ENCODE data around the gene GRM7.

Gene GRM7

GRCh38 chr3:7340795-7341194 lies 479.9 kb downstream of the GRM7 start:
- H3K36me3 ChIP-seq (replicated peaks; ENCODE audit: insufficient read depth, low read length): no peaks in the 10 kb centered on the region
- H3K9ac ChIP-seq (ENCODE audit: low read length): no peak overlapping the region
- TF ChIP-seq EZH2 (optimal IDR thresholded peaks at IDR 0.05; ENCODE audit: low read depth, low read length): no peak
- TF ChIP-seq CTCF (IDR thresholded peaks at IDR 0.05; ENCODE audit: low read length): no peak
- no peak for TF ChIP-seq EZH2phosphoT487 (IDR thresholded peaks at IDR 0.05; ENCODE audit: low read length)
- H4K20me1 ChIP-seq (ENCODE audit: insufficient read depth, low read length): no peaks in the 10 kb centered on the region
- no peaks in the 10 kb centered on the region for H3K27me3 ChIP-seq (replicated peaks; ENCODE audit: insufficient read depth, low read length)
- no peaks in the 10 kb centered on the region for H3K4me1 ChIP-seq (ENCODE audit: low read length)
- H3K9me3 ChIP-seq (replicated peaks; ENCODE audit: insufficient read depth, low read length): no peaks in the 10 kb centered on the region
- H3F3A ChIP-seq (ENCODE audit: insufficient read depth, low read length): no peaks in the 10 kb centered on the region
- H3K79me2 ChIP-seq (ENCODE audit: low read length): no peaks in the 10 kb centered on the region
- no peaks in the 10 kb centered on the region for H3K9me2 ChIP-seq (replicated peaks; ENCODE audit: insufficient read depth, low read length)
- no peak overlapping the region for H2AFZ ChIP-seq (ENCODE audit: low read length)
- DNase-seq: no peak
- no peak overlapping the region for H3K27ac ChIP-seq (ENCODE audit: low read length)
- no peak overlapping the region for H3K4me2 ChIP-seq (ENCODE audit: low read depth, low read length)
- H3K4me3 ChIP-seq (ENCODE audit: low read length): no peak overlapping the region

GRCh38 chr3:7346364-7346763 lies 485.4 kb downstream of the GRM7 start:
- H3K4me1 ChIP-seq (ENCODE audit: low read length): no peaks in the 10 kb centered on the region
- no peaks in the 10 kb centered on the region for H3K27me3 ChIP-seq (replicated peaks; ENCODE audit: insufficient read depth, low read length)
- H4K20me1 ChIP-seq (ENCODE audit: insufficient read depth, low read length): no peaks in the 10 kb centered on the region
- TF ChIP-seq CTCF (IDR thresholded peaks at IDR 0.05; ENCODE audit: low read length) (no peak), EZH2 (optimal IDR thresholded peaks at IDR 0.05; ENCODE audit: low read depth, low read length) (no peak), EZH2phosphoT487 (IDR thresholded peaks at IDR 0.05; ENCODE audit: low read length) (no peak)
- no peaks in the 10 kb centered on the region for H3K79me2 ChIP-seq (ENCODE audit: low read length)
- no peak overlapping the region for H2AFZ ChIP-seq (ENCODE audit: low read length)
- H3F3A ChIP-seq (ENCODE audit: insufficient read depth, low read length): no peaks in the 10 kb centered on the region
- H3K4me3 ChIP-seq (ENCODE audit: low read length): no peak overlapping the region
- no peak overlapping the region for H3K4me2 ChIP-seq (ENCODE audit: low read depth, low read length)
- no peak overlapping the region for H3K27ac ChIP-seq (ENCODE audit: low read length)
- no peaks in the 10 kb centered on the region for H3K9me2 ChIP-seq (replicated peaks; ENCODE audit: insufficient read depth, low read length)
- no peaks in the 10 kb centered on the region for H3K36me3 ChIP-seq (replicated peaks; ENCODE audit: insufficient read depth, low read length)
- H3K9ac ChIP-seq (ENCODE audit: low read length): no peak overlapping the region
- no peak for DNase-seq
- no peaks in the 10 kb centered on the region for H3K9me3 ChIP-seq (replicated peaks; ENCODE audit: insufficient read depth, low read length)

GRCh38 chr3:7357101-7357500 lies 496.2 kb downstream of the GRM7 start:
- H3K4me3 ChIP-seq (ENCODE audit: low read length): no peak overlapping the region
- H3K79me2 ChIP-seq (ENCODE audit: low read length): no peaks in the 10 kb centered on the region
- no peak for DNase-seq
- H3K9me2 ChIP-seq (replicated peaks; ENCODE audit: insufficient read depth, low read length): no peaks in the 10 kb centered on the region
- no peaks in the 10 kb centered on the region for H3K9me3 ChIP-seq (replicated peaks; ENCODE audit: insufficient read depth, low read length)
- no peaks in the 10 kb centered on the region for H3K27me3 ChIP-seq (replicated peaks; ENCODE audit: insufficient read depth, low read length)
- H3K27ac ChIP-seq (ENCODE audit: low read length): no peak overlapping the region
- TF ChIP-seq CTCF (IDR thresholded peaks at IDR 0.05; ENCODE audit: low read length) (no peak), EZH2 (optimal IDR thresholded peaks at IDR 0.05; ENCODE audit: low read depth, low read length) (no peak), EZH2phosphoT487 (IDR thresholded peaks at IDR 0.05; ENCODE audit: low read length) (no peak)
- H3K4me1 ChIP-seq (ENCODE audit: low read length): no peaks in the 10 kb centered on the region
- no peak overlapping the region for H3K9ac ChIP-seq (ENCODE audit: low read length)
- H3K4me2 ChIP-seq (ENCODE audit: low read depth, low read length): no peak overlapping the region
- no peak overlapping the region for H2AFZ ChIP-seq (ENCODE audit: low read length)
- no peaks in the 10 kb centered on the region for H4K20me1 ChIP-seq (ENCODE audit: insufficient read depth, low read length)
- H3F3A ChIP-seq (ENCODE audit: insufficient read depth, low read length): no peaks in the 10 kb centered on the region
- H3K36me3 ChIP-seq (replicated peaks; ENCODE audit: insufficient read depth, low read length): no peaks in the 10 kb centered on the region
